ENCODE data around the gene S100Z. TPM values are rescaled to one million over a fixed set of nuclear protein-coding genes. Genes with fewer than 3 reads are reported as not detected.
A peak's percentile ranks its signal among the peaks of the same experiment; 100 is the strongest.

S100Z gene
- total RNA-seq, 1 experiment from 2014 or later, result not detected

GRCh38 chr5:76947082-76947503 lies 97.3 kb downstream of the S100Z start:
- POLR2A ChIA-PET, result no interaction called here

GRCh38 chr5:76952795-76953536 lies 103.2 kb downstream of the S100Z start, which contains the start of gene CRHBP:
Gene CRHBP (plus strand): TSS chr5:76953045. CDS start chr5:76953135, 90 bp downstream.
- no peaks in the 10 kb centered on the region for H3K4me1 ChIP-seq (ENCODE audit: control insufficient read depth, insufficient read depth, low read length)
- peaks cover 12% of the 10 kb centered on the region for H3K27me3 ChIP-seq (ENCODE audit: control insufficient read depth, insufficient read depth, low read length)
- in situ Hi-C loops (cut with HindIII; ENCODE audit: low pct_unique_long_range_greater_than_20kb, low sequenced_read_pairs), result no loop called here
- no TSS peak for BruUV-seq (replicated peaks)
- DNase-seq (ENCODE audit: low read depth, low spot score) (no peak), ATAC-seq (peak; percentile 76)
- H3K36me3 ChIP-seq (ENCODE audit: control insufficient read depth, insufficient read depth, low read length), result no peaks in the 10 kb centered on the region
- ChIA-PET POLR2A (no interaction called here), CTCF (no interaction called here)
- no peak within 1 kb of the TSS for H3K27ac ChIP-seq (ENCODE audit: low read length)
- TF ChIP-seq REST (IDR thresholded peaks at IDR 0.05; ENCODE audit: insufficient read depth in 1 of 2, low read depth in 2 of 2, low read length in 1 of 2) (no peak), SIN3A (IDR thresholded peaks at IDR 0.05; ENCODE audit: borderline replicate concordance, insufficient read depth, low read depth, low read length) (no peak), TCF7L2 (IDR thresholded peaks at IDR 0.05; ENCODE audit: low read depth, low read length) (no peak), POLR2AphosphoS5 (IDR thresholded peaks at IDR 0.05; ENCODE audit: low read depth, low read length) (no peak), CTCF (IDR thresholded peaks at IDR 0.05) (no peak)
- peak within 1 kb of the TSS; percentile 39 to 48 for H3K4me3 ChIP-seq (ENCODE audit: low read depth in 2 of 2, low read length in 2 of 2)
- intact Hi-C loops (cut with micrococcal nuclease; ENCODE audit: unreplicated experiment), result no loop called here
- H3K9me3 ChIP-seq (ENCODE audit: control insufficient read depth, insufficient read depth, low read depth, low read length), result no peaks in the 10 kb centered on the region

More at GRCh38 chr5:76947082-76947503, 97.3 kb downstream of the S100Z start:
- Histone ChIP-seq H3K9me3 (ENCODE audit: control insufficient read depth, insufficient read depth, low read depth, low read length) (no peaks in the 10 kb centered on the region), H3K27me3 (ENCODE audit: control insufficient read depth, insufficient read depth, low read length) (no peaks in the 10 kb centered on the region), H3K4me3 (ENCODE audit: low read depth in 2 of 2, low read length in 2 of 2) (no peak overlapping the region), H3K4me1 (ENCODE audit: control insufficient read depth, insufficient read depth, low read length) (no peaks in the 10 kb centered on the region), H3K27ac (ENCODE audit: low read length) (no peak overlapping the region), H3K36me3 (ENCODE audit: control insufficient read depth, insufficient read depth, low read length) (no peaks in the 10 kb centered on the region)
- in situ Hi-C loops (cut with HindIII; ENCODE audit: low pct_unique_long_range_greater_than_20kb, low sequenced_read_pairs), result no loop called here
- CTCF ChIA-PET, result no interaction called here
- TF ChIP-seq POLR2AphosphoS5 (IDR thresholded peaks at IDR 0.05; ENCODE audit: low read depth, low read length), result no peak
- BruUV-seq (replicated peaks), result no TSS peak
- ATAC-seq (no peak), DNase-seq (ENCODE audit: low read depth, low spot score) (no peak)
- intact Hi-C loops (cut with micrococcal nuclease; ENCODE audit: unreplicated experiment), result no loop called here

Measured in Panc1 (cell line).